ENCODE results near the gene NSD1.
A peak's percentile ranks its signal among the peaks of the same experiment; 100 is the strongest.
"Not testable (repeated sequence)": the region's sequence is repeated elsewhere in the genome, so short reads cannot be mapped to it uniquely, and the experiment has no call there.

NSD1 gene

DNA sequence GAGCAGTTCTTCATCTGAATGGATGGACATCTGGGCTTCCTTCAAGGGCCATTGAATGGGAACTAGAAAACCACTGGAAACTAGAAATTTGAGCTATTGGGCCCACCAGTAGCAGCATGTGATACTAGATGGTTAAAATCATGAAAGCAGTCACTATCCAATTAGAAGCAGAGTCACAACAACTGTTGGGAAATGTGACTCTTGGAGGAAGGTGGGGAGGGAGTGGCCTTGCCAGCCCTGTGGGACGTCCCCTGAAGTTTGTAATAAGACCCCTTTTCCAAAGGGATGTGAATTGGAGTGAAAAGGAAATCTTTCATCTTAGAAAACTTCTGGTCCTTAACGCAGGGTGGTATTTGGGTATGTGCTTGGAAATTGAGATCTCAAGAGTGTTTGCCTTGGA lies 164.3 kb downstream of the NSD1 start:
- no peaks in the 10 kb centered on the region for H3K9me3 ChIP-seq (ENCODE audit: control insufficient read depth, low read length)
- H3K9ac ChIP-seq (ENCODE audit: low read length), result no peak overlapping the region
- peaks cover 39% of the 10 kb centered on the region for H3K36me3 ChIP-seq (ENCODE audit: control insufficient read depth, insufficient read depth, low read length, severe bottlenecking)
- no peaks in the 10 kb centered on the region for H3K27me3 ChIP-seq (replicated peaks; ENCODE audit: control insufficient read depth, insufficient read depth, low read length)
- H3K4me1 ChIP-seq (ENCODE audit: control insufficient read depth, insufficient read depth, low read length), result peaks cover 22% of the 10 kb centered on the region
- H3K4me3 ChIP-seq (ENCODE audit: low read length), result no peak overlapping the region
- DNase-seq (ENCODE audit: low read depth), result no peak

DNA sequence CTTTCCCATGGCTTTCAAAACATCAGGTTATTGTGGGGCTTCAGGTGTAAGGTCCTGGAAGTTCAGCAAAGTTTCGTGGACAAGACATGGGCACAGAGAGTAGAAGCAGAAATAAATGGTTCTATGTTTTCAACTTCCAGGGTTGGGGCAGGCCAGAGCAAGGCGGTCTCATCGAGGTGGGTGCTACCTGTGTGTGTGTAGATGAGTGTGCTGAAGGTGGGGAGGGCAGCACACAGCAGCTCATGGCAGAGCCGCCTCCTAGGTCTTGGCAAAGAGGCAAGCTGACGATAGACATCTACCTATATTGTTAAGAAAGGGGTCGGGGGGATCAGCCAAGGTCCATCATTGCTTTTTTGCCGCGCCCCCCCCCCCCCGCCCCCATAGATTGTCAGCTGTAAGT lies 166.1 kb downstream of the NSD1 start:
- H3K9ac ChIP-seq (ENCODE audit: low read length), result no peak overlapping the region
- no peaks in the 10 kb centered on the region for H3K27me3 ChIP-seq (replicated peaks; ENCODE audit: control insufficient read depth, insufficient read depth, low read length)
- no peaks in the 10 kb centered on the region for H3K9me3 ChIP-seq (ENCODE audit: control insufficient read depth, low read length)
- peaks cover 28% of the 10 kb centered on the region for H3K4me1 ChIP-seq (ENCODE audit: control insufficient read depth, insufficient read depth, low read length)
- H3K36me3 ChIP-seq (ENCODE audit: control insufficient read depth, insufficient read depth, low read length, severe bottlenecking), result peaks cover 23% of the 10 kb centered on the region
- H3K4me3 ChIP-seq (ENCODE audit: low read length), result no peak overlapping the region
- no peak for DNase-seq (ENCODE audit: low read depth)

DNA sequence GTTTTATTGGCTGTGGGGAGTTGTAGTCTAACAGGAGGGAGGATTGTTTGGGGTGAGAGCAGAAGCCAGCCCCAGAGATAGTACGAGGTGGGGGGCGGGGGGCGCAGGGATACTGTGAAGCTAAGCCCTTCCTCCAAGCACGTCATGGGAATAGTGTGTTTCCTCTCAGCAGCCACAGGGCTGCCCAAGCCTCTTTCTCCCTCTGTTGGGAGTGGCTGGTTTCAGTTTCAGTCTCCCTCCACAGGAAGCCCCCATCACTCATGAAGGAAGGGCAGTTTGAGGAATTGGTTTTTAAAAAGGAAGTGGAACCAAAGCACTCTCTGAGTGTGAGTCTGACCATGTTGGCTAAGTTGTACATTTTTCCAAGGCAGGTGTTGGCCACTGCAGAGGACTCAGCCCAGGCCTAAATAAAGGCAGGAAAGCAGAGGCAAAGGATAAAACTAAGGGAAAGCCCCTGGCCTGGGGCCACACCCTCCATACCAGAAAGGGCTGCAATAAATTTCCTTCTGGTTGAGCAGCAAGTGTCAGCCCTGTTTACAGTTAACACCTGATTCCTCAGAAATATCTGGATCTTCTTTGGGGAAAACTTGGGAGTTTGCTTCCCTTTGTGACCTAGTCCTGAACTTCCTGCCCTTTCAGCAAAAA lies 166.8 kb downstream of the NSD1 start:
- DNase-seq (ENCODE audit: low read depth), result peak; percentile 77
- H3K4me1 ChIP-seq (ENCODE audit: control insufficient read depth, insufficient read depth, low read length), result peaks cover 34% of the 10 kb centered on the region
- no peaks in the 10 kb centered on the region for H3K9me3 ChIP-seq (ENCODE audit: control insufficient read depth, low read length)
- H3K9ac ChIP-seq (ENCODE audit: low read length), result peak overlapping the region; percentile 1
- no peak overlapping the region for H3K4me3 ChIP-seq (ENCODE audit: low read length)
- H3K27me3 ChIP-seq (replicated peaks; ENCODE audit: control insufficient read depth, insufficient read depth, low read length), result no peaks in the 10 kb centered on the region
- H3K36me3 ChIP-seq (ENCODE audit: control insufficient read depth, insufficient read depth, low read length, severe bottlenecking), result peaks cover 16% of the 10 kb centered on the region

DNA sequence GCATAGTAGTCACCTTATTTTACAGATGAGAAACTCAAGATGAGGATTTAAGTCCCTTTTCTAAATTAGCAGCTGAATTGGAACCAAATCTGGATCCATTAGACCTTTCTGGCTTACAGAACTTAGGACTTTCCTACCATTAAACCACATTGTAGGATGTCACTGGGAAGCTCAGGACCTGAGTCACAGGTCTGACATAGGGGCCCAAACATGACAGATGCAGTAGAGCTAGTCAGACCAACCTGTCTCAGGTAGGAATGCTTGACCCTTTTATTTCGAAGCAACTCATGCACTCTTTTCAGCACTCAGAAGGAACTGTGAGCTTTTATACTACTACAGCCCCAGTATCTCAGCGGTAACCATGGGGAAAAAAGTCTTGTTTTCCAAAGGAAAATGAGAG lies 167.4 kb downstream of the NSD1 start:
- no peaks in the 10 kb centered on the region for H3K9me3 ChIP-seq (ENCODE audit: control insufficient read depth, low read length)
- peaks cover 40% of the 10 kb centered on the region for H3K4me1 ChIP-seq (ENCODE audit: control insufficient read depth, insufficient read depth, low read length)
- no peak for DNase-seq (ENCODE audit: low read depth)
- H3K4me3 ChIP-seq (ENCODE audit: low read length), result no peak overlapping the region
- no peaks in the 10 kb centered on the region for H3K27me3 ChIP-seq (replicated peaks; ENCODE audit: control insufficient read depth, insufficient read depth, low read length)
- H3K9ac ChIP-seq (ENCODE audit: low read length), result no peak overlapping the region
- H3K36me3 ChIP-seq (ENCODE audit: control insufficient read depth, insufficient read depth, low read length, severe bottlenecking), result peaks cover 14% of the 10 kb centered on the region

DNA sequence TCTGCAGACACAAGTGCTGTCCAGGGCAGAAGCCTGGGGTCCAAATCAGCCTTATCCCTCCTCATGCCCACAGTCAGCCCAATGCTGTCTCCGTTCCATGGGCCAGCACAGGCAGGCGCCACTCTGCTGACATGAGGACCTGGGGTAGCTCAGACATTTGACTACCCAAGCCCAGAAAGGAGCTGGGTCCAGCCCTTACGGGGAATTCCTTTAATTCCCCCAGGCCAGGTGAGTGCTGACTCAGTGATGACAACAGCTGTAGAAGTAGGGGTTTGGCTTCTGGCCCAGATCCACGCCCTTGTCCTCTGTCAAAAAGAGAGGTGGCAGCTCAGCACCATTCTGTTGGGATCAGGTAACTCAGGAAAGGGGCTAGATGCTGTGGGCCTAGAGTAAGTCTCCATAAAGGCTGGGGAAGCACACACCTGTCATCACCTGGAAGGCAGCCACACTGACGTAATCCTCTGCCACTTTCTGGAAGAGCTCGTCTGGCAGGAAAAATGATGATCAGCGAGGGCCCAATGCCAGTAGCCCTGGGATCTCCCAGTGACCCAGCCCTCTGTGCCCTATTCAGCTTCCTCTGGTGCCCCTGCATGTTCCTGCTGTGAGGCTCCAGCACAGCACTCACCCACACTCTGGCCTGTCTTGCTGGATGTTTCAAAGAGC lies 168.1 kb downstream of the NSD1 start:
- peaks cover 46% of the 10 kb centered on the region for H3K4me1 ChIP-seq (ENCODE audit: control insufficient read depth, insufficient read depth, low read length)
- DNase-seq (ENCODE audit: low read depth), result no peak
- peak overlapping the region; percentile 99 for H3K4me3 ChIP-seq (ENCODE audit: low read length)
- no peaks in the 10 kb centered on the region for H3K27me3 ChIP-seq (replicated peaks; ENCODE audit: control insufficient read depth, insufficient read depth, low read length)
- H3K36me3 ChIP-seq (ENCODE audit: control insufficient read depth, insufficient read depth, low read length, severe bottlenecking), result peaks cover 19% of the 10 kb centered on the region
- H3K9me3 ChIP-seq (ENCODE audit: control insufficient read depth, low read length), result no peaks in the 10 kb centered on the region
- no peak overlapping the region for H3K9ac ChIP-seq (ENCODE audit: low read length)

DNA sequence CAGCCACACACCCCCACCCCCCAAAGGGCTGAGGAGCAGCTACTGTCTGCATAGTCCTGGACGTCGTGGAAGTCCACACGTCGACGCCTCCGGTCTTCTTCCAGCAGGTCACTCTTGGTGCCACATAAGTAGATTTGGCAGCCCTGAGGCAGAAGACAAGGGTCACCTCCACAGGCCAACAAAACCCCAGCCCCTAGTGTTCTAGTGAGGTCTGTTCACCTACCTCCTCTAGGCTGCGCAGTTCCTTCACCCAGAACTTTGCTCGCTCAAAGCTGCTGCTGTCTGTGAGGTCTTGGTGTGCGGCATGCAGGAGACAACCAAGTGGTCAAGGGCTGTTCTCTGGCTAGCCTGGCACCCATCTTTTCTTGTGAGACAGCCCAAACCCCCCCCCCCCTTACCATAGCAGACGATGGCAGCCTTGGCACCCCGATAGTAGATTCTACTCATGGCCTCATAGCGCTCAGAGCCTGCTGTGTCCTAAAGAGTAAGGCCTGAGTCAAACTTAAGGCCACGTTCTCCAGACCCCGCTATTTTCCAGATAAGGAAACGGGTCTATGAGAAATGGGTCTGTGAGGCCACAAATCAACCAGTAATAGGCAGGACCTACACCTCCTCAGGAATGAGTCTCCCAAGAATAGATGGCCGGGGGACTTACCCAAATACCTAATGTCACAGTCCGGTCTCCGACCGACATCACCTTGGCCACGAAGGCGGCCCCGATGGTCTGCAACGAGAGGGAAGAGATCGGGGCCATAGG lies 169.0 kb downstream of the NSD1 start:
- Histone ChIP-seq H3K27me3 (replicated peaks; ENCODE audit: control insufficient read depth, insufficient read depth, low read length) (no peaks in the 10 kb centered on the region), H3K9ac (ENCODE audit: low read length) (peak overlapping the region; percentile 97), H3K36me3 (ENCODE audit: control insufficient read depth, insufficient read depth, low read length, severe bottlenecking) (peaks cover 24% of the 10 kb centered on the region), H3K9me3 (ENCODE audit: control insufficient read depth, low read length) (no peaks in the 10 kb centered on the region), H3K4me1 (ENCODE audit: control insufficient read depth, insufficient read depth, low read length) (peaks cover 55% of the 10 kb centered on the region), H3K4me3 (ENCODE audit: low read length) (peak overlapping the region; percentile 99)
- peak; percentile 28 for DNase-seq (ENCODE audit: low read depth)

DNA sequence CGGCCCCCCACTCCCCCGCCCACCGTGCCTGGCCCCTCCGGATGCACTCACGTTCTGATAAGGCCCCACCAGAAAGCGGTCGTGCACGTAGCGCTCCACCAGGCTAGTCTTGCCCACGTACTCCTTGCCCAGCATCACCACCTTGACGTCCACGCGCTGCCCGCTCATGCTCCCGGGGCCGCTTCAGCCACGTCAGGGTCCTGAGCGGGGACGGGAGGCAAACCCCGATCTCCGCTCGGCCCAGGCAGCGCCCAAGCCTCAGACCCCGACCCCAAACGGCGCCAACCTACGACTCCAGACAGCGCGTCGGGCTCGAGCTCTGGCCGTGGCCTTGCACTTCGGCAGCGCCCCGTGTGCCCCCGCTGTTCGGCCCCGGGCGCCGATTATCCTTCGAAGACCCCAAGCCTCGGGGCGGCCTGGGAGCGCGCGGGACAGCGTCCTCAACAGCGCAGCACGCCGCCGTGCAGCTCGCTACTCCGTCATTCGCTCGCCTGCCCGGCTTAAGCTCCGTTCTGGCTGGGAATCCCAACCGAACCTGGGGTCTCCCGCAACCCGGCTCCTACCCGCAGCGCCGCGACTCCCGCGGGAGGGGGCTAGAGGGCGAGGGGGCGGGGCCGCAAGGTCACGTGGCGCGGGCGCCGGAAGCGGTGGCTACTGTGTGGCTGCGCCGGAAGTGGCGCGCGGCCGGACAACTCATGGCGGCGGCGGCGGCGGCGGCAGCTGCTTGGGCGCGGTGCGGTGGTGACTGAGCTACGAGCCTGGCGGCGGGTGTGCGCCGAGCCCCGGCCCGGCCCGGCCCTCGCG lies 169.8 kb downstream of the NSD1 start, which contains the start of the genes PRELID1 and RAB24:
PRELID1 (plus strand) TSS at position 679 of the 804 bp plus-strand sequence. CDS start 187 bp downstream, outside the sequence.
RAB24 (minus strand) TSS at position 599 of the 804 bp plus-strand sequence; CDS start at position 168, 431 bp downstream.
- peaks cover 55% of the 10 kb centered on the region for H3K4me1 ChIP-seq (ENCODE audit: control insufficient read depth, insufficient read depth, low read length)
- peak; percentile 97 for DNase-seq (ENCODE audit: low read depth)
- no peaks in the 10 kb centered on the region for H3K27me3 ChIP-seq (replicated peaks; ENCODE audit: control insufficient read depth, insufficient read depth, low read length)
- H3K9ac ChIP-seq (ENCODE audit: low read length), result peak within 1 kb of the TSS; percentile 97
- peaks cover 24% of the 10 kb centered on the region for H3K36me3 ChIP-seq (ENCODE audit: control insufficient read depth, insufficient read depth, low read length, severe bottlenecking)
- peak within 1 kb of the TSS; percentile 99 for H3K4me3 ChIP-seq (ENCODE audit: low read length)
- H3K9me3 ChIP-seq (ENCODE audit: control insufficient read depth, low read length), result no peaks in the 10 kb centered on the region

DNA sequence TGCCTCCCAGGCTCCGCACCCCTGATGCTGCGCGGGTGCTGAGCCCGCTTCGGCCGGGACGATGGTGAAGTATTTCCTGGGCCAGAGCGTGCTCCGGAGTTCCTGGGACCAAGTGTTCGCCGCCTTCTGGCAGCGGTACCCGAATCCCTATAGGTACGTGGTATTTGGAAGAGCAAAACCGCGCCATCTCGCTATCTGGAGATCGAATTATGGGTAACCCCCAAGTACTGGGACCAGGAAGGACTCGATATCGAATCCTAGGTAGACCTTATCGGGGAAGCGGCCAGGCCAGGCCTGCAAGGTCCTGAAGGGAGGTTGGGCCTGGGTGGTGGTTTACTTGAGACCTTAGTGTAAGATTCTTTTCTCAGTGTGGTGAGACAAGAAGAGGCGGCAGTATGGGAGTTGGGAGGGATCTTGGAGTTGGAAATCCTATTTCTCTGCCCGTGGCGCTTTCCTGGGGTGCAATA lies 170.4 kb downstream of the NSD1 start:
- Histone ChIP-seq H3K9me3 (ENCODE audit: control insufficient read depth, low read length) (no peaks in the 10 kb centered on the region), H3K4me3 (ENCODE audit: low read length) (peak overlapping the region; percentile 99), H3K36me3 (ENCODE audit: control insufficient read depth, insufficient read depth, low read length, severe bottlenecking) (peaks cover 24% of the 10 kb centered on the region), H3K27me3 (replicated peaks; ENCODE audit: control insufficient read depth, insufficient read depth, low read length) (no peaks in the 10 kb centered on the region), H3K9ac (ENCODE audit: low read length) (peak overlapping the region; percentile 97), H3K4me1 (ENCODE audit: control insufficient read depth, insufficient read depth, low read length) (peaks cover 54% of the 10 kb centered on the region)
- DNase-seq (ENCODE audit: low read depth), result peak; percentile 24

DNA sequence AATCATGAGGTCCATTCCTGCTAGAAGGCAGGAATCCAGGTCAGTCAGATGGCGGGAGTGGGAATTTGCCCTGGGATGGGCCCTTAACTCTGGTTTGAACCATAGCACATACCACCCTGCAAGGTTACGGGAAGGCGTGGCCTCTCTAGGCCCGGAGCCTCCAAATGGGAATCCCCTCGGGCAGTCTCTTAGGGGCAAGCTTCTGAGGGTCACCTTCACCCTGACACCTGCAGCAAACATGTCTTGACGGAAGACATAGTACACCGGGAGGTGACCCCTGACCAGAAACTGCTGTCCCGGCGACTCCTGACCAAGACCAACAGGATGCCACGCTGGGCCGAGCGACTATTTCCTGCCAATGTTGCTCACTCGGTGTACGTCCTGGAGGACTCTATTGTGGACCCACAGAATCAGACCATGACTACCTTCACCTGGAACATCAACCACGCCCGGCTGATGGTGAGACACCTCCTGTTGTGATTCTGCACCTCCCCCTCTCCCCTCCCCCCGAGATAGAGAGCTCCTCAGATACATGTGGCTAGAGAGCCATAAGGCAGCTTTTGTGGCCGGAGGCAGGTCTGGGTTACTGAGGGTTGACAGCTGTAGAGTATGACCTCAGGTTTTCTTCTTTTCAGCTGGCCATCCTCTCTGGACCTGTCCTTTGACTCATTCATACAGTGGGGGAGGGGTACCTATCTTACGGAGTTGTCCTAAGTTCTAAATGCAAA lies 171.0 kb downstream of the NSD1 start:
- peak overlapping the region; percentile 99 for H3K4me3 ChIP-seq (ENCODE audit: low read length)
- H3K27me3 ChIP-seq (replicated peaks; ENCODE audit: control insufficient read depth, insufficient read depth, low read length), result no peaks in the 10 kb centered on the region
- peaks cover 24% of the 10 kb centered on the region for H3K36me3 ChIP-seq (ENCODE audit: control insufficient read depth, insufficient read depth, low read length, severe bottlenecking)
- no peaks in the 10 kb centered on the region for H3K9me3 ChIP-seq (ENCODE audit: control insufficient read depth, low read length)
- DNase-seq (ENCODE audit: low read depth), result no peak
- peak overlapping the region; percentile 97 for H3K9ac ChIP-seq (ENCODE audit: low read length)
- H3K4me1 ChIP-seq (ENCODE audit: control insufficient read depth, insufficient read depth, low read length), result peaks cover 54% of the 10 kb centered on the region

DNA sequence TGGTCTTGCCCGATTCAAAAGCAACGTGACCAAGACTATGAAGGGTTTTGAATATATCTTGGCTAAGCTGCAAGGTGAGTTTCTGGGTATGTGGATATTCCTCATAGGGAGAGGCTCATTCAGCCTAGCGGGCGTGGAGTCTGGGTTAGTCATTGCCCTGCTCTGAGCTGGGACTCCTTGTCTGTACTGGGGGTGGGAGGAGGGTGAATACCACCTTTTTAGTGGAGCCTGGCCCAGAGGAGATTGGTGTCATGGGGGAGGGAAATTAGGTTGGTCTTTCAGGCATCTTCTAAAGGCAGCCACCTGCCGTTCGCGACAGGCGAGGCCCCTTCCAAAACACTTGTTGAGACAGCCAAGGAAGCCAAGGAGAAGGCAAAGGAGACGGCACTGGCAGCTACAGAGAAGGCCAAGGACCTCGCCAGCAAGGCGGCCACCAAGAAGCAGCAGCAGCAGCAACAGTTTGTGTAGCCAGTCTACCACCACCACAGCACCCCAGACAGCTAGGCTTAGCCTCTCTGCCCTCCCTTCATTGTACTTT lies 172.6 kb downstream of the NSD1 start:
- not testable (repeated sequence) for H3K27me3 ChIP-seq (replicated peaks; ENCODE audit: control insufficient read depth, insufficient read depth, low read length); DNase-seq (ENCODE audit: low read depth); H3K9me3 ChIP-seq (ENCODE audit: control insufficient read depth, low read length); H3K4me3 ChIP-seq (ENCODE audit: low read length)
- Histone ChIP-seq H3K36me3 (ENCODE audit: control insufficient read depth, insufficient read depth, low read length, severe bottlenecking) (peaks cover 20% of the 10 kb centered on the region), H3K4me1 (ENCODE audit: control insufficient read depth, insufficient read depth, low read length) (peaks cover 49% of the 10 kb centered on the region), H3K9ac (ENCODE audit: low read length) (peak overlapping the region; percentile 16)

All from adipocyte (in vitro differentiated cells).